DOHH2 (cell line): Measurements from ENCODE around the gene CR1L.

Experiments
- CTCF ChIP-seq: fragments of 200-600 bp; sonication (generic); IDR thresholded peaks from one replicate; pipeline ENCODE4 v1.5.1; 2014; ENCODE audit warnings: antibody characterized with exemption, mild to moderate bottlenecking, low read depth, low read length; ENCODE audit not compliant: poor library complexity, severe bottlenecking
- EZH2phosphoT487 ChIP-seq: fragments of 200-600 bp; sonication (generic); IDR thresholded peaks from 2 replicates; pipeline ENCODE4 v1.6.1; 2017; ENCODE audit warnings: borderline replicate concordance, mild to moderate bottlenecking, antibody characterized with exemption, low read length, moderate library complexity, mixed read lengths

GRCh38 chr1:207646944-207647579 lies 2.1 kb downstream of the CR1L start:
- no peak for TF ChIP-seq CTCF
- no peak for TF ChIP-seq EZH2phosphoT487
